Small intestine (tissue), 16 donors: Measurements from ENCODE around the gene PRAMEF6. TPM values are rescaled to one million over a fixed set of nuclear protein-coding genes. Genes with fewer than 3 reads are reported as not detected.
"Not testable (repeated sequence)": the region's sequence is repeated elsewhere in the genome, so short reads cannot be mapped to it uniquely, and the experiment has no call there.

Source experiments
- DNase-seq, 2 donors: peaks; one replicate each; pipeline versions ENCODE4 v3.0.0 to v3.0.0-alpha.2; 2013
- FAIRE-seq: peaks from 2 replicates; lab custom pipeline; 2012; peaks lifted over from hg19 to GRCh38; lab: Jason Lieb, UNC
- H3K27ac ChIP-seq, 3 donors: one replicate each; pipeline ENCODE4 v1.5.1; 2013; ENCODE audit warnings: low read length in 2 of 3, mild to moderate bottlenecking in 2 of 3, control low read depth in 1 of 3, inconsistent platforms in 1 of 3, low read depth in 1 of 3, moderate library complexity in 1 of 3
- H3K27me3 ChIP-seq, 3 donors: one replicate each; pipeline ENCODE4 v1.6.1; 2013; ENCODE audit warnings: low read length in 3 of 3, inconsistent platforms in 1 of 3; ENCODE audit not compliant: control insufficient read depth in 3 of 3, insufficient read depth in 3 of 3
- H3K36me3 ChIP-seq, 3 donors: one replicate each; pipeline ENCODE4 v1.6.1; 2013; ENCODE audit warnings: low read length in 3 of 3, inconsistent platforms in 1 of 3, low read depth in 1 of 3, mild to moderate bottlenecking in 1 of 3, moderate library complexity in 1 of 3; ENCODE audit not compliant: control insufficient read depth in 3 of 3, insufficient read depth in 2 of 3
- H3K4me1 ChIP-seq, 3 donors: one replicate each; pipeline ENCODE4 v1.6.1; 2013; ENCODE audit warnings: low read length in 2 of 3, inconsistent platforms in 1 of 3, low read depth in 1 of 3, mild to moderate bottlenecking in 1 of 3, moderate library complexity in 1 of 3; ENCODE audit not compliant: control insufficient read depth in 3 of 3, insufficient read depth in 2 of 3
- H3K4me3 ChIP-seq, 3 donors: one replicate each; pipeline ENCODE4 v1.5.1; 2013; ENCODE audit warnings: low read length in 3 of 3, control low read depth in 1 of 3, inconsistent platforms in 1 of 3, low read depth in 1 of 3, mild to moderate bottlenecking in 1 of 3, moderate library complexity in 1 of 3
- H3K9me3 ChIP-seq, 2 donors: one replicate each; pipeline ENCODE4 v1.6.1; 2013; ENCODE audit warnings: low read depth in 1 of 2, low read length in 1 of 2; ENCODE audit not compliant: control insufficient read depth in 2 of 2, insufficient read depth in 1 of 2
- WGBS, 3 donors: extraction: QIAGEN DNeasy Blood & Tissue Kit; methylation state at CpG; one replicate each; pipeline ENCODE4 v1.1.7; 2013; 5-methylcytosine and 5-hydroxymethylcytosine counted together
- long read RNA-seq, 10 donors: transcript quantifications; one replicate each; lab custom pipeline, GENCODE V29; 2026
- polyA plus RNA-seq, 4 donors: library from polyadenylated mRNA; stranded (reverse) in 3 of 4; unstranded in 1 of 4; fragments of 200-250 nt in 3 of 4; fragments of 120-200 nt in 1 of 4; gene quantifications; one replicate each; pipeline versions ENCODE4 v1.2.1 to v1.2.3, GENCODE V29; 2013
- donor health status: healthy with polysubstance abuse.
- donor health status: control.
- donor health status: control.
- donor health status: Bipolar disorder and iron deficiency.
- donor health status: healthy.

Gene PRAMEF6
- not detected for polyA plus RNA-seq
- long read RNA-seq, donor 1 = 0 reads
- long read RNA-seq, donor 2 = 0 reads
- long read RNA-seq, donor 3 = 0 reads
- long read RNA-seq, donor 4 = 0 reads
- long read RNA-seq, donor 5 = 0 reads
- long read RNA-seq, donor 6 = 0 reads
- long read RNA-seq, donor 7 = 0 reads
- long read RNA-seq, donor 8 = 0 reads
- long read RNA-seq, donor 9 = 0 reads
- long read RNA-seq, donor 10 = 0 reads

DNA sequence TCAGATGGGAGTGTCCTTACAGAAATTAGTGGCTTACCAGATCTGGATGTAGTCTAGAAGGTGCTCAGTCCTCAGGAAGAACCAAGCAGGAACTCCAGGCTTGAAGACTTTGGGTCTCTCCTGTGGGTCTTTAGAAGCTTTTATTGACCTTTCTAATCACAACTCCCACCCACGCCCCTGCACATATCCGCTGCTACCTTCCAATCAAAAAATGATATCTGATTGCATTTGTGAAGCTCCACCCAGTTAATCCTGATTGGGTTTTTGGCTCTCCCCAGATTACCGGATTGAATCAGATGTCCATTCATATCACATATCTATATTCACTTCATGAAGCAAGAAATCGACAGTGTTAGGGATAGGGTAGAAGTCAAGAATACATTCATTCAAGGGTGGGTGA, at the start of gene PRAMEF6:
TSS of gene PRAMEF6 (minus strand) at position 101 of the 400 bp plus-strand sequence. CDS start 5,062 bp downstream, outside the sequence.
- H3K4me3 ChIP-seq, H3K4me1 ChIP-seq, FAIRE-seq, H3K27me3 ChIP-seq, H3K9me3 ChIP-seq, H3K36me3 ChIP-seq, H3K27ac ChIP-seq, DNase-seq: not testable (repeated sequence)
- WGBS, 3 donors = 68 to 96% (median 77%) methylated on average over 1 to 2 of the region's 4 CpGs

DNA sequence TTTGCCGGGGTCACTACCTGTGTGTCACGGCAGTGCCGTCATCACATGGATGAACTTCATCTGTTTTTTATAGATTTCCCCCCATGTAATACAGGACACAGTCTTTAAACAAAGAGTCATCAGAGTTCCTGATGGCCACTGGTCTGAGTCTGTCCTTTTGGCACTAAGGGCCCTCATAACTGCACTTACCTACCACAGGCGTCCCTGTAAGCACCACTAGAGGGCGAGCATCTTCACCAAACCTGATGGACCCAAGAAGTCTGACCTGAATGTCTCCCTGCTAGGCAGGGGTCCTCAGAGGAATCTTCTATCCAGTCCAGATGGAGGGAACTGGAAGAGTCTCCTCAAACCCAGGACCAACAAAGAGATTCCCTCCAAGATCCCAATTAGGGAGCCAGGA, 23.0 kb downstream of the PRAMEF6 start:
- not testable (repeated sequence) for H3K4me1 ChIP-seq, H3K4me3 ChIP-seq, H3K36me3 ChIP-seq, H3K9me3 ChIP-seq, H3K27me3 ChIP-seq, H3K27ac ChIP-seq, DNase-seq, FAIRE-seq
- 0 to 34% (median 12%) methylated on average over 2 to 3 of the region's 5 CpGs for WGBS, 3 donors

DNA sequence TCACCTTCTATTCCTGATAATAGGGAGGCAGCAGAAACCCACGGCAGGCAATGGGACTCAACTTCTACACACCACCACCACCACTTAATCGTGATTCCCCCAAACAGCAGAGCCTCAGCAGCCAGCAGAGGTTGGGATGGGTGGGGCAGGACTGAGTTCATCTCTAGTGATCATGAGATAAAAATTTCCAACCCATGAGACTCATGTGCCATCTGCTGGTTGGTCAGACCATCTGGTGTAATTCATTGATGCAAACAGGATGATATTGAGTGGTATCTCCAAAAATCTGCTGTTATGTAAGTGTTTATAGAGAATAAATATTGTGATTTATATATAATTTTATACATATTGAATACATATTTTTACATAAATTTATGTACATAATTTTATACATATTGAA, 25.6 kb downstream of the PRAMEF6 start:
- DNase-seq, H3K4me1 ChIP-seq, H3K4me3 ChIP-seq, H3K27me3 ChIP-seq, FAIRE-seq, H3K27ac ChIP-seq, H3K9me3 ChIP-seq, H3K36me3 ChIP-seq: not testable (repeated sequence)
- 51 to 66% (median 65%) methylated on average over 2 of the region's 2 CpGs for WGBS, 3 donors

DNA sequence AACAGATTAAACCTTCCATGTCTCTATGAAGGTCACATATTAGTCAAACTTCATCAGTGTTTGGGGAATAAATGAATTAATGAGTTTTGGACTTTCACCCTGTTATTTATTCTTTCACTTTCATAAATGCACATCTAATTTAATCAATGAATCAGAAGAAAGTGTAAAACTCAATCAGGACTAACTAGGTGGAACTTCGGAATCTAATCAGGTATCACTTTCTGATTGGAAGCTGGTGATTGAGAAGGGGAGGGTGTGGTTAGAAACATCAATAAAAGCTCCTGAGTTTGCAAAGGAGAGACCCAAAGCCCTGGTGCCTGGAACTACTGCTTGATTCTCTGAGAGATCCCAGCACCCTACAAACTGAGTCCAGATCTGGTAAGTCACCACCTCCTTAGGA, 31.1 kb downstream of the PRAMEF6 start, which contains the start of gene PRAMEF7:
TSS of gene PRAMEF7 (plus strand) at position 301 of the 400 bp plus-strand sequence. CDS start 1,083 bp downstream, outside the sequence.
- no CpG with 5 or more reads among the region's 1 CpG for WGBS, 3 donors
- H3K4me1 ChIP-seq, H3K27ac ChIP-seq, FAIRE-seq, H3K4me3 ChIP-seq, H3K27me3 ChIP-seq, H3K36me3 ChIP-seq, H3K9me3 ChIP-seq, DNase-seq: not testable (repeated sequence)

DNA sequence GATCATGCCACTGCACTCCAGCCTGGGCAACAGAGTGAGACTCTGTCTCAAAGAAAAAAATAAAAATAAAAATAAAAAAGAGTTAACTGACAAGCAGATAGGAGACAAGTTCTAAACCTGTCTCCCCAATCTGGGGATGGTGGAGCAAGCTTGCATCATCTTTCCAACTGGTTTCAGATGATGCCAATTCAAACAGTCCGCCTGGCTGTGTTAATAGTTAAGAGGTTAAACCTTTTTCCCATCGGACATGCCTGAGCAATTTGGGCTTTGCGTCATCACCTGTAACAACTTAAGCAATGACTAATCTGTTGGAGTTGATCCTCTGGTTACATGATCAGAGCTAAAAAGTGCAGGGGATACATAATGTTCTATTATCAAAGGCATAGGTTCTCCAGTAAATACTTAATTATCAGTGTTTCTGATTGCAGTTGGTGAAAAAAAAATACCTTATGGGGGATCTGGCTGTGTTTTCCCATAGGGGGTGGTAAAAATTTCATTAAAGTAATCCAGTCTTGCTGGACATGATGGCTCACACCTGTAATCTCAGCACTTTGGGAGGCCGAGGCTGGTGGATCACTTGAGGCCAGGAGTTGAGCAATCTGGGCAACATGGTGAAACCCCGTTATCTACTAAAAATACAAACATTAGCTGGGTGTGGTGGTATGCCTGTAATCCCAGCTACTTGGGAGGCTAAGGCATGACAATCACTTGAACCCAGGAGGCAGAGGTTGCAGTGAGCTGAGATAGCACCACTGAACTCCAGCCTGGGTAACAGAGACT, 43.4 kb downstream of the PRAMEF6 start:
- H3K4me1 ChIP-seq, H3K27ac ChIP-seq, H3K36me3 ChIP-seq, DNase-seq, FAIRE-seq, H3K9me3 ChIP-seq, H3K27me3 ChIP-seq, H3K4me3 ChIP-seq: not testable (repeated sequence)
- WGBS, 3 donors = 63 to 68% (median 68%) methylated on average over 2 to 4 of the region's 5 CpGs

DNA sequence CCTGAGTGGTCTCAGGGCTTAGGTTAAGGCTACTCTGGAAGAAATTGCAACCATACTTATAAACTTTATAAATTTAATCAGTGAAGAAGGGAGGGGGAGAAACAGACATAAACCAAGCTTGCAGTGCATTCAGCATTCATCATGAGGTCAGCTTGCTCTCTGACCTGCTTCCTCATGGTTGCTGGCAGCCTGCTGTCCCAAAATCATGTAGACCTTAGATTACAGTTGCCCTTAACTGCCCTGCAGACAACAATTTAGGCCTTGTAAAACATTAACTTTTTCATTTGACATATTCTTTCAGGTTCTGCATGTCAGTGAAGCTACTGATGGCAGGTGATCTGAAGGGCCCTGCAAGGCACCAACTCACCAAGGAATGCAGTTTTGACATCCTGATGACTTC, 48.2 kb downstream of the PRAMEF6 start:
- not testable (repeated sequence) for H3K4me1 ChIP-seq, H3K27ac ChIP-seq, H3K4me3 ChIP-seq, DNase-seq, H3K27me3 ChIP-seq, H3K9me3 ChIP-seq, FAIRE-seq, H3K36me3 ChIP-seq

GRCh38 chr1:12898170-12898569, 49.2 kb downstream of the PRAMEF6 start, which contains the start of gene PRAMEF10:
TSS of gene PRAMEF10 (minus strand) at chr1:12898270. CDS start at chr1:12895847, 2,423 bp downstream.
- H3K27me3 ChIP-seq, DNase-seq, H3K36me3 ChIP-seq, FAIRE-seq, H3K9me3 ChIP-seq, H3K27ac ChIP-seq, H3K4me3 ChIP-seq, H3K4me1 ChIP-seq: not testable (repeated sequence)
- WGBS, 3 donors = no CpG with 5 or more reads among the region's 1 CpG
